Ectodermal cell (in vitro differentiated cells): ENCODE data around the gene PARP14.
"Not testable (repeated sequence)": the region's sequence is repeated elsewhere in the genome, so short reads cannot be mapped to it uniquely, and the experiment has no call there.

Experiments
- H3K27ac ChIP-seq: 2 replicates; pipeline ENCODE4 v1.7.0; 2013; ENCODE audit warnings: mild to moderate bottlenecking, low read depth, low read length; ENCODE audit not compliant: insufficient read depth, poor library complexity, severe bottlenecking
- H3K27me3 ChIP-seq: 2 replicates; pipeline ENCODE4 v1.7.0; 2013; ENCODE audit warnings: mild to moderate bottlenecking, low read length; ENCODE audit not compliant: insufficient read depth, control insufficient read depth, poor library complexity, severe bottlenecking
- H3K36me3 ChIP-seq: one replicate; pipeline ENCODE4 v1.7.0; 2013; ENCODE audit warnings: low read length; ENCODE audit not compliant: control insufficient read depth, insufficient read depth
- H3K4me1 ChIP-seq: one replicate; pipeline ENCODE4 v1.7.0; 2013; ENCODE audit warnings: low read length; ENCODE audit not compliant: control insufficient read depth, insufficient read depth
- H3K4me3 ChIP-seq: 2 replicates; pipeline ENCODE4 v1.7.0; 2013; ENCODE audit warnings: low read depth, low read length, control low read depth; ENCODE audit not compliant: insufficient read depth
- H3K9me3 ChIP-seq: 2 replicates; pipeline ENCODE4 v1.7.0; 2013; ENCODE audit warnings: mild to moderate bottlenecking, low read length, moderate library complexity; ENCODE audit not compliant: control insufficient read depth
- WGBS, 2 experiments: methylation state at CpG; one replicate each; pipeline ENCODE4 v1.1.7; 2013; ENCODE audit warnings: missing lambda C conversion rate in 2 of 2; 5-methylcytosine and 5-hydroxymethylcytosine counted together

PARP14 gene

GRCh38 chr3:122742234-122742633 lies 61.6 kb downstream of the PARP14 start:
- no peaks in the 10 kb centered on the region for H3K9me3 ChIP-seq
- H3K4me1 ChIP-seq, result no peaks in the 10 kb centered on the region
- no peaks in the 10 kb centered on the region for H3K27me3 ChIP-seq
- H3K4me3 ChIP-seq, result no peak overlapping the region
- peaks cover 5% of the 10 kb centered on the region for H3K36me3 ChIP-seq
- no peak overlapping the region for H3K27ac ChIP-seq

GRCh38 chr3:122743581-122744120 lies 63.0 kb downstream of the PARP14 start:
- Histone ChIP-seq H3K4me3 (no peak overlapping the region), H3K27me3 (no peaks in the 10 kb centered on the region), H3K4me1 (no peaks in the 10 kb centered on the region), H3K27ac (no peak overlapping the region), H3K9me3 (no peaks in the 10 kb centered on the region), H3K36me3 (peaks cover 7% of the 10 kb centered on the region)
- WGBS, 2 experiments, result 91 to 94% methylated on average over 2 of the region's 4 CpGs

- Histone ChIP-seq H3K9me3 (no peaks in the 10 kb centered on the region), H3K4me1 (no peaks in the 10 kb centered on the region), H3K27me3 (no peaks in the 10 kb centered on the region), H3K4me3 (no peak overlapping the region), H3K36me3 (peaks cover 5% of the 10 kb centered on the region), H3K27ac (no peak overlapping the region)
- 86 to 91% methylated on average over 1 to 4 of the region's 4 CpGs for WGBS, 2 experiments
Observed at GRCh38 chr3:122745369-122746021, 64.9 kb downstream of the PARP14 start.

GRCh38 chr3:122747295-122747694 lies 66.7 kb downstream of the PARP14 start:
- H3K36me3 ChIP-seq, H3K9me3 ChIP-seq, H3K4me1 ChIP-seq, H3K4me3 ChIP-seq, H3K27ac ChIP-seq, H3K27me3 ChIP-seq: not testable (repeated sequence)
- WGBS, 2 experiments, result 93 to 94% methylated on average over 18 to 22 of the region's 35 CpGs

DNA sequence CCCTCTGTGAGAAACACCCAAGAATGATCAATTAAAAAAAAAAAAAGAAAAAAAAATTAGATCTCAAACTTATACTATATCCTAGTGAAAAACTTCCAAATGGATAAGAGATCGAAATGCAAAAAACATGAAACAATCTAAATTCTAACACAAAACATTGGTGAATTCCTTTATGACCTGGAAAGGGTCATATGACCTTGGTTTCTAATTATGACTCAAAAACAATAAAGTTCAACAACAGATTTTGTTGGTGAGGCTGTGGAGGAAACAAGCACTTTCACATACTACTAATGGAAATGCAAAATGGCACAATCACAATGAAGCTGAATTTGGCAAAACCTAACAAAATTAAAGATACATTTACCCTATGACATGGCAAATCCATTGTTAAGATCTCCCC lies 67.7 kb downstream of the PARP14 start:
- no peaks in the 10 kb centered on the region for H3K9me3 ChIP-seq
- no peak overlapping the region for H3K27ac ChIP-seq
- no peaks in the 10 kb centered on the region for H3K4me1 ChIP-seq
- H3K27me3 ChIP-seq, result no peaks in the 10 kb centered on the region
- H3K36me3 ChIP-seq, result peaks cover 2% of the 10 kb centered on the region
- H3K4me3 ChIP-seq, result no peak overlapping the region
- 89% methylated on average over 1 of the region's 1 CpG; no CpG with 5 or more reads in 1 of the 2 experiments for WGBS, 2 experiments

- 80 to 88% methylated on average over 5 of the region's 5 CpGs for WGBS, 2 experiments
- no peak overlapping the region for H3K27ac ChIP-seq
- H3K4me3 ChIP-seq, result no peak overlapping the region
- H3K4me1 ChIP-seq, result no peaks in the 10 kb centered on the region
- no peaks in the 10 kb centered on the region for H3K27me3 ChIP-seq
- no peaks in the 10 kb centered on the region for H3K9me3 ChIP-seq
- peaks cover 11% of the 10 kb centered on the region for H3K36me3 ChIP-seq
Observed at GRCh38 chr3:122754929-122755328, 74.3 kb downstream of the PARP14 start.

DNA sequence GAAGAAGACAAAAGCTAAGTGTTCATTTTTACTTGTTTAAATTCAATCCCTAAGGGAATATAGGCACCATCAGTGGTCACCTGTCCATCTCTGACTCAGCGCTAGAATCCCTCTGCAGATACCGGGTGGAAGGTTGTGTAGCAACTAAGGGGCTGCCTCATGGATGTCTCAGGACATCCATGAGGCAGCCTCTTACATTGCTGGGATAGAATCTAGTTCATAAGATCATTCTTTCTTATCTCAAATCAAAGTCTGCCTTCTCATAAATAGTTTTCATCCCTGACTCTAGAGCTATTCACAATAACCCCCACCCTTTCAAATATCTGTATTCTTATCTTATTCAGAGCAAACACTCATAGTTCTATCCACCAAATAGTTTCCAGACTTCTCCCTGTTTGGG lies 74.9 kb downstream of the PARP14 start:
- Histone ChIP-seq H3K9me3 (no peaks in the 10 kb centered on the region), H3K4me3 (no peak overlapping the region), H3K27me3 (no peaks in the 10 kb centered on the region), H3K36me3 (peaks cover 11% of the 10 kb centered on the region), H3K27ac (no peak overlapping the region), H3K4me1 (no peaks in the 10 kb centered on the region)
- WGBS, 2 experiments, result 88 to 92% methylated on average over 2 of the region's 2 CpGs

GRCh38 chr3:122758877-122759560 lies 78.4 kb downstream of the PARP14 start:
- Histone ChIP-seq H3K27ac (no peak overlapping the region), H3K27me3 (no peaks in the 10 kb centered on the region), H3K36me3 (peaks cover 9% of the 10 kb centered on the region), H3K4me3 (no peak overlapping the region), H3K4me1 (peaks cover 11% of the 10 kb centered on the region), H3K9me3 (no peaks in the 10 kb centered on the region)
- WGBS, 2 experiments, result 92 to 97% methylated on average over 3 of the region's 3 CpGs

GRCh38 chr3:122760453-122761271 lies 80.0 kb downstream of the PARP14 start:
- no peak overlapping the region for H3K4me3 ChIP-seq
- H3K9me3 ChIP-seq, result no peaks in the 10 kb centered on the region
- peak overlapping the region; percentile 36 for H3K27ac ChIP-seq
- peaks cover 2% of the 10 kb centered on the region for H3K36me3 ChIP-seq
- peaks cover 11% of the 10 kb centered on the region for H3K4me1 ChIP-seq
- H3K27me3 ChIP-seq, result no peaks in the 10 kb centered on the region
- 72 to 76% methylated on average over 3 of the region's 3 CpGs for WGBS, 2 experiments

DNA sequence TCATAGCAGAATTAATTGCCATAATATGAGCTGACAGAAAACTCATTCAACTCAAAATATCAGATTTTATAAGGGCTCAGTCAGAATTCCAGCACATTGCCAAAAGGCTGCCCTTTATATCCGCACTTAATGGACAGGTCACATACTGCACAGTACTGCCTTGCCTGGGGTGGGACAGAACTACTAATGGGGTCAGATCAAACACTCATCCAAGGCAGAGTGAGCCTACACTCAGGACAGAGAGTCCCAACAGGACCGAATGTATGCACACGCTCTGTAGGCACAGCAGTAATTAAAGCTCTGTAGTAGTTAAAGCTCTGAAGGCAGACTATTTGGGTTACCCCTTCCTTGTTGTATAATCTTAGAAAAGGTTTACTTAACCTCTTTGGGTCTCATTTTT lies 85.8 kb downstream of the PARP14 start:
- H3K4me1 ChIP-seq, result peaks cover 4% of the 10 kb centered on the region
- no peaks in the 10 kb centered on the region for H3K36me3 ChIP-seq
- H3K27ac ChIP-seq, result no peak overlapping the region
- H3K9me3 ChIP-seq, result no peaks in the 10 kb centered on the region
- WGBS, 2 experiments, result 94 to 97% methylated on average over 3 of the region's 3 CpGs
- no peak overlapping the region for H3K4me3 ChIP-seq
- no peaks in the 10 kb centered on the region for H3K27me3 ChIP-seq
